Measurements from ENCODE around the gene LDLRAD3.

- no peak for TF ChIP-seq CTCF (IDR thresholded peaks at IDR 0.05)
- TF ChIP-seq POLR2A (IDR thresholded peaks at IDR 0.05) = no peak
Observed at GRCh38 chr11:35995681-35996271, 51.9 kb downstream of the LDLRAD3 start.

All from uterus (tissue), 2 donors.